ENCODE measurements around the gene TNFAIP8L2.

DNA sequence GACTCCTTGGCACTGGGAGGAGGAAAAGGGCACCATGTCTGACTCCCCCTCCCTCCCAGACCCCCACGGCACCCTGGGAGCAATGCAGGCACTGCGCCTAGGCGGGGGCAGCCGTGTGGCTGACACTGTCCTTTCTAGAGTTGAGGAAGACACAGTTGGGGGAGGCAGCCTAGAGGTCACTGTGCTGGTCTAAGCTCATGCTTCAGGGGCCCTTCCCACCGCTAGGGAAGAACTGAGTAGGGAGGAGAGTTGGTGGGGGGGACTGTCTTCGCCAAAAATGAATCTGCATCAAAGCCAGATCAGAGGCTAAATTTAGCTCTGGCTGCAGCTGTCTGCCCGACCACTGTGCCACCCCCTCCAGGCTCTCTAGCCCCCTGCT lies 13.4 kb upstream of the TNFAIP8L2 start:
- TF ChIP-seq, protein P1, sequence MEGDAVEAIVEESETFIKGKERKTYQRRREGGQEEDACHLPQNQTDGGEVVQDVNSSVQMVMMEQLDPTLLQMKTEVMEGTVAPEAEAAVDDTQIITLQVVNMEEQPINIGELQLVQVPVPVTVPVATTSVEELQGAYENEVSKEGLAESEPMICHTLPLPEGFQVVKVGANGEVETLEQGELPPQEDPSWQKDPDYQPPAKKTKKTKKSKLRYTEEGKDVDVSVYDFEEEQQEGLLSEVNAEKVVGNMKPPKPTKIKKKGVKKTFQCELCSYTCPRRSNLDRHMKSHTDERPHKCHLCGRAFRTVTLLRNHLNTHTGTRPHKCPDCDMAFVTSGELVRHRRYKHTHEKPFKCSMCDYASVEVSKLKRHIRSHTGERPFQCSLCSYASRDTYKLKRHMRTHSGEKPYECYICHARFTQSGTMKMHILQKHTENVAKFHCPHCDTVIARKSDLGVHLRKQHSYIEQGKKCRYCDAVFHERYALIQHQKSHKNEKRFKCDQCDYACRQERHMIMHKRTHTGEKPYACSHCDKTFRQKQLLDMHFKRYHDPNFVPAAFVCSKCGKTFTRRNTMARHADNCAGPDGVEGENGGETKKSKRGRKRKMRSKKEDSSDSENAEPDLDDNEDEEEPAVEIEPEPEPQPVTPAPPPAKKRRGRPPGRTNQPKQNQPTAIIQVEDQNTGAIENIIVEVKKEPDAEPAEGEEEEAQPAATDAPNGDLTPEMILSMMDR (IDR thresholded peaks at IDR 0.05 in 4 of 5, conservative IDR thresholded peaks at IDR 0.05 in 1 of 5), result peak; percentile 18 to 52 (median 45)
- peak; percentile 31 to 61 for TF ChIP-seq POLR2A (IDR thresholded peaks at IDR 0.05)

All from gastrocnemius medialis (tissue), 4 donors.